Measurements from ENCODE around the gene THSD7B. TPM values are rescaled to one million over a fixed set of nuclear protein-coding genes. Genes with fewer than 3 reads are reported as not detected.
"Not testable (repeated sequence)": the region's sequence is repeated elsewhere in the genome, so short reads cannot be mapped to it uniquely, and the experiment has no call there.

THSD7B gene
- total RNA-seq, 1 donor from 2014 or later = not detected

- DNase-seq (ENCODE audit: extremely low read depth, low read depth, low spot score) = no peak
Measured at GRCh38 chr2:137020452-137021196, 255.3 kb downstream of the THSD7B start.

- DNase-seq (ENCODE audit: extremely low read depth, low read depth, low spot score) = no peak
Measured at GRCh38 chr2:137021763-137022162, 256.4 kb downstream of the THSD7B start.

GRCh38 chr2:137023205-137023604 is 257.9 kb downstream of the THSD7B start:
- DNase-seq (ENCODE audit: extremely low read depth, low read depth, low spot score) = no peak

GRCh38 chr2:137031731-137032130 is 266.4 kb downstream of the THSD7B start:
- DNase-seq (ENCODE audit: extremely low read depth, low read depth, low spot score) = no peak

- DNase-seq (ENCODE audit: extremely low read depth, low read depth, low spot score) = no peak
Measured at GRCh38 chr2:137036619-137037018, 271.3 kb downstream of the THSD7B start.

GRCh38 chr2:137039482-137040152 is 274.3 kb downstream of the THSD7B start:
- no peak for DNase-seq (ENCODE audit: extremely low read depth, low read depth, low spot score)

- DNase-seq (ENCODE audit: extremely low read depth, low read depth, low spot score) = no peak
Measured at GRCh38 chr2:137047369-137047768, 282.0 kb downstream of the THSD7B start.

- no peak for DNase-seq (ENCODE audit: extremely low read depth, low read depth, low spot score)
Measured at GRCh38 chr2:137048455-137048854, 283.1 kb downstream of the THSD7B start.

GRCh38 chr2:137049518-137049917 is 284.2 kb downstream of the THSD7B start:
- no peak for DNase-seq (ENCODE audit: extremely low read depth, low read depth, low spot score)

- no peak for DNase-seq (ENCODE audit: extremely low read depth, low read depth, low spot score)
Measured at GRCh38 chr2:137050949-137051348, 285.6 kb downstream of the THSD7B start.

- DNase-seq (ENCODE audit: extremely low read depth, low read depth, low spot score) = no peak
Measured at GRCh38 chr2:137051778-137052398, 286.5 kb downstream of the THSD7B start.

- no peak for DNase-seq (ENCODE audit: extremely low read depth, low read depth, low spot score)
Measured at GRCh38 chr2:137056704-137057103, 291.4 kb downstream of the THSD7B start.

GRCh38 chr2:137076111-137076765 is 310.9 kb downstream of the THSD7B start:
- DNase-seq (ENCODE audit: extremely low read depth, low read depth, low spot score) = not testable (repeated sequence)

GRCh38 chr2:137091704-137092103 is 326.4 kb downstream of the THSD7B start:
- no peak for DNase-seq (ENCODE audit: extremely low read depth, low read depth, low spot score)

- DNase-seq (ENCODE audit: extremely low read depth, low read depth, low spot score) = no peak
Measured at GRCh38 chr2:137093116-137093515, 327.8 kb downstream of the THSD7B start.

- DNase-seq (ENCODE audit: extremely low read depth, low read depth, low spot score) = no peak
Measured at GRCh38 chr2:137096187-137096586, 330.8 kb downstream of the THSD7B start.

GRCh38 chr2:137096693-137097092 is 331.3 kb downstream of the THSD7B start:
- no peak for DNase-seq (ENCODE audit: extremely low read depth, low read depth, low spot score)

GRCh38 chr2:137101814-137102213 is 336.5 kb downstream of the THSD7B start:
- not testable (repeated sequence) for DNase-seq (ENCODE audit: extremely low read depth, low read depth, low spot score)

- no peak for DNase-seq (ENCODE audit: extremely low read depth, low read depth, low spot score)
Measured at GRCh38 chr2:137107904-137108303, 342.6 kb downstream of the THSD7B start.

- DNase-seq (ENCODE audit: extremely low read depth, low read depth, low spot score) = no peak
Measured at GRCh38 chr2:137111896-137112295, 346.6 kb downstream of the THSD7B start.

GRCh38 chr2:137115081-137115794 is 349.9 kb downstream of the THSD7B start:
- DNase-seq (ENCODE audit: extremely low read depth, low read depth, low spot score) = no peak

All from glomerular endothelial cell (primary cell).